NCI-H2081 treated with DMSO at 0.1 percent for 48 hours (cell line): ENCODE measurements around the gene CDC34.

Experiments used
- DNase-seq: peaks from one replicate; lab custom pipeline; 2025; lab: John Stamatoyannopoulos, UW

The CDC34 gene

GRCh38 chr19:542173-542866 lies 10.8 kb downstream of the CDC34 start:
- DNase-seq, result no peak

GRCh38 chr19:543910-544608 lies 12.5 kb downstream of the CDC34 start, which contains the start of gene GZMM:
Gene GZMM, plus strand, starts transcription at chr19:544053. Its CDS starts 19 bp downstream, at chr19:544072.
- DNase-seq, result no peak

GRCh38 chr19:547117-547516 lies 15.6 kb downstream of the CDC34 start:
- DNase-seq, result no peak

GRCh38 chr19:547836-548720 lies 16.5 kb downstream of the CDC34 start:
- DNase-seq, result no peak

GRCh38 chr19:548886-549830 lies 17.6 kb downstream of the CDC34 start:
- DNase-seq, result no peak

GRCh38 chr19:554817-555216 lies 23.3 kb downstream of the CDC34 start:
- no peak for DNase-seq

GRCh38 chr19:555474-555808 lies 23.9 kb downstream of the CDC34 start:
- DNase-seq, result no peak

GRCh38 chr19:556611-557382 lies 25.2 kb downstream of the CDC34 start:
- no peak for DNase-seq

- no peak for DNase-seq
These were observed 27.3 kb downstream of the CDC34 start for GRCh38 chr19:558770-559439.

- no peak for DNase-seq
These were observed 28.6 kb downstream of the CDC34 start for GRCh38 chr19:560121-560520.

GRCh38 chr19:566403-566802 lies 34.8 kb downstream of the CDC34 start:
- DNase-seq, result no peak

- DNase-seq, result no peak
These were observed 35.3 kb downstream of the CDC34 start for GRCh38 chr19:566844-567243.

- no peak for DNase-seq
These were observed 35.8 kb downstream of the CDC34 start for GRCh38 chr19:567296-567900.

- no peak for DNase-seq
These were observed 38.7 kb downstream of the CDC34 start for GRCh38 chr19:570251-570686.

GRCh38 chr19:570937-571565 lies 39.5 kb downstream of the CDC34 start:
- DNase-seq, result no peak

- no peak for DNase-seq
These were observed 40.0 kb downstream of the CDC34 start for GRCh38 chr19:571566-571974.

GRCh38 chr19:572140-572742 lies 40.7 kb downstream of the CDC34 start, which contains the start of gene BSG:
Gene BSG, plus strand, starts transcription at chr19:572596. Its CDS starts 39 bp downstream, at chr19:572635.
- peak; percentile 79 for DNase-seq

- DNase-seq, result no peak
These were observed 41.4 kb downstream of the CDC34 start for GRCh38 chr19:572743-573518.
